Measurements from ENCODE around the gene PRIMA1. TPM values are rescaled to one million over a fixed set of nuclear protein-coding genes. Genes with fewer than 3 reads are reported as not detected.

The PRIMA1 gene
- total RNA-seq, 2 donors from 2014 or later: 10.0 to 20.8 TPM

DNA sequence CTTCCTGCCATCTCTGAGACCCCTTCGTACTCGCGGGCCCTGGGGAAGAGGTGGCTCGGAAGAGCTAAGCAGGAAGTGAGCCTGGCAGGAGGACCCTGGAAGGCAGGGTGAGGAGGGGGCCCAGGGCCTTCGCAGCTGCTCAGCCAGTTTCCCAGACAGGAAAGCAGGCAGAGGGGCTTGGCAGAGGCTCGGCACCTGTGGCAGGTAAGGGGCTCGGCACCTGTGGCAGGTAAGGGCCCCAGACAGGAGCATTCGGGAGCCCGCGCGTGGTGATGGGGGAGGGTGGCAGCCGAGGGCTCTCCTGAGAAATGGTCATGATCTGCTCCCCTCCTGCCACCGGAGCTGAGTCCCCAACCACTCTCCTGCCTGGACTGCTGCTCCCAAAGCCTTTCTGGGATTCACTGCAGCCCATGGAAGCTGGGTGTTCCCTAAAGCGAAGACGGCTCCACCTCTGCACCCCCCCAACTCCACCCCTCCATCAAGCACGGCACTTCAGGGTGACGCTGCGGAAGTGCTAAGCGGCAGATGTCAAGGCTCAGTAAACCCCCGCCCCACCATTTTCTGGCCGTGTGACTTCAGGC lies 63.2 kb downstream of the PRIMA1 start:
- no peak overlapping the region for H3K4me3 Mint-ChIP-seq
- Histone ChIP-seq H3K27ac (ENCODE audit: low read depth, low read length) (no peak overlapping the region), H3K4me3 (ENCODE audit: low read length) (no peak overlapping the region), H3K9me3 (ENCODE audit: control insufficient read depth, low read length) (no peaks in the 10 kb centered on the region), H3K27me3 (ENCODE audit: control insufficient read depth, insufficient read depth, low read length, poor library complexity, severe bottlenecking) (no peaks in the 10 kb centered on the region), H3K4me1 (ENCODE audit: control insufficient read depth, insufficient read depth, low read length) (no peaks in the 10 kb centered on the region), H3K36me3 (ENCODE audit: control insufficient read depth, insufficient read depth, low read length) (peaks cover 3% of the 10 kb centered on the region), H3K9ac (ENCODE audit: extremely low read depth, low read length, poor library complexity, severe bottlenecking) (no peak overlapping the region)
- no peak for DNase-seq
- WGBS, 2 experiments (ENCODE audit: insufficient coverage in 1 of 2, insufficient read length in 1 of 2): 90 to 92% methylated on average over 9 to 21 of the region's 21 CpGs
- no peaks in the 10 kb centered on the region for H3K9me3 Mint-ChIP-seq
- no peak overlapping the region for H3K27ac Mint-ChIP-seq
- TF ChIP-seq, protein P1, sequence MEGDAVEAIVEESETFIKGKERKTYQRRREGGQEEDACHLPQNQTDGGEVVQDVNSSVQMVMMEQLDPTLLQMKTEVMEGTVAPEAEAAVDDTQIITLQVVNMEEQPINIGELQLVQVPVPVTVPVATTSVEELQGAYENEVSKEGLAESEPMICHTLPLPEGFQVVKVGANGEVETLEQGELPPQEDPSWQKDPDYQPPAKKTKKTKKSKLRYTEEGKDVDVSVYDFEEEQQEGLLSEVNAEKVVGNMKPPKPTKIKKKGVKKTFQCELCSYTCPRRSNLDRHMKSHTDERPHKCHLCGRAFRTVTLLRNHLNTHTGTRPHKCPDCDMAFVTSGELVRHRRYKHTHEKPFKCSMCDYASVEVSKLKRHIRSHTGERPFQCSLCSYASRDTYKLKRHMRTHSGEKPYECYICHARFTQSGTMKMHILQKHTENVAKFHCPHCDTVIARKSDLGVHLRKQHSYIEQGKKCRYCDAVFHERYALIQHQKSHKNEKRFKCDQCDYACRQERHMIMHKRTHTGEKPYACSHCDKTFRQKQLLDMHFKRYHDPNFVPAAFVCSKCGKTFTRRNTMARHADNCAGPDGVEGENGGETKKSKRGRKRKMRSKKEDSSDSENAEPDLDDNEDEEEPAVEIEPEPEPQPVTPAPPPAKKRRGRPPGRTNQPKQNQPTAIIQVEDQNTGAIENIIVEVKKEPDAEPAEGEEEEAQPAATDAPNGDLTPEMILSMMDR (conservative IDR thresholded peaks at IDR 0.05): no peak
- no peaks in the 10 kb centered on the region for H3K4me1 Mint-ChIP-seq
- H3K27me3 Mint-ChIP-seq (ENCODE audit: insufficient read depth): no peaks in the 10 kb centered on the region
- peaks cover 45% of the 10 kb centered on the region for H3K36me3 Mint-ChIP-seq (ENCODE audit: low read depth)

DNA sequence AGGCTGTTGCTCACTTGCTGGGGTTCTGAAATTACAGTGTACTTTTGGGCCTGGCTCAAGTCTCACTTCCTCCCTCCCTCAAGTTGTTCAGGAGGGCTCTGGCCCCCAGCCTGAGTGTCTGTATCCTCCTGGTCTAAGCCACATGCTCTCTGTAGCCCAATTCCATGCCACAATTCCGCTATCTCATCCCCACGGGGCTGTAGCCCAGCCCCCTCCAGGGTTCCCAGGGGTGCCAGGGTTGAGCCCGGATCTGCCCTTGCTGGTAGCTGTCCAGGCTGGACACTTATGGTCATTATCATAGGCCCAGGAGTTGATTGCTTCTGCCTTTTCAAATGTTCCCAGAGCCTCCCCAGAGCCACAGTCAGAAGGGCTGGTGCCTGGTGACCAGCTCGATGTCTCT lies 65.3 kb downstream of the PRIMA1 start:
- whole genome bisulfite sequencing, 2 experiments (ENCODE audit: insufficient coverage in 1 of 2, insufficient read length in 1 of 2): 92 to 100% methylated on average over 1 to 4 of the region's 4 CpGs
- H3K4me3 Mint-ChIP-seq: no peak overlapping the region

DNA sequence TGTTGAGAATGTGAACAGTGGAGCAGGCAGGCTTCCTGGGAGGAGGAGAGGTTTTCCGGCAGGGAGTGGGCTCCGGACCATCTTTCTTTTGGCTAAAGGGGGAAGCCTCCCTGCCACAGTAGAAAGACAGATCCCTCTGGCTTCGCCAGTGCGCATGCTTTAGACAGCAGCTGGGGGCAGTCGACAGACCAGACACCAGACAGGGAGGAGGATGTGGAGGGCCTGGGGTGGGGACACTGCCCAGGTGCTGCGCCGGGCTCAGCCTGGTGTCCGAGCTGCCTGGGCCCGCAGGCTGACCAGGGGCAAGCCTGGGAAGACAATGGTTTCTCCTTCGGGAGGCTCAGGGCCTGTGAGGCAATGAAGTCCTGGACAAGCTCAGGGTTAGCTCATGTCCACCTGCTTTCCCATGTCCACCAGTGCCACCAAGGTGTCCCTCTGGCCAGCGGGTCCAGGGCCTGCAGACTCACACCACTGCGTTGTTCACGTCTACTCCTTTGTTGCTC lies 67.3 kb downstream of the PRIMA1 start:
- DNase-seq: peak; percentile 28
- H3K4me1 Mint-ChIP-seq: peaks cover 4% of the 10 kb centered on the region
- H3K4me3 Mint-ChIP-seq: no peak overlapping the region
- H3K4me3 ChIP-seq (ENCODE audit: low read length): no peak overlapping the region
- no peaks in the 10 kb centered on the region for H3K36me3 ChIP-seq (ENCODE audit: control insufficient read depth, insufficient read depth, low read length)
- H3K9me3 ChIP-seq (ENCODE audit: control insufficient read depth, low read length): no peaks in the 10 kb centered on the region
- H3K27ac Mint-ChIP-seq: no peak overlapping the region
- WGBS, 2 experiments (ENCODE audit: insufficient coverage in 1 of 2, insufficient read length in 1 of 2): 93 to 98% methylated on average over 5 to 13 of the region's 13 CpGs
- H3K27me3 ChIP-seq (ENCODE audit: control insufficient read depth, insufficient read depth, low read length, poor library complexity, severe bottlenecking): no peaks in the 10 kb centered on the region
- H3K4me1 ChIP-seq (ENCODE audit: control insufficient read depth, insufficient read depth, low read length): peaks cover 4% of the 10 kb centered on the region
- no peaks in the 10 kb centered on the region for H3K27me3 Mint-ChIP-seq (ENCODE audit: insufficient read depth)
- H3K36me3 Mint-ChIP-seq (ENCODE audit: low read depth): peaks cover 27% of the 10 kb centered on the region
- no peak overlapping the region for H3K27ac ChIP-seq (ENCODE audit: low read depth, low read length)
- TF ChIP-seq, protein P1 (conservative IDR thresholded peaks at IDR 0.05): no peak
- no peak overlapping the region for H3K9ac ChIP-seq (ENCODE audit: extremely low read depth, low read length, poor library complexity, severe bottlenecking)
- no peaks in the 10 kb centered on the region for H3K9me3 Mint-ChIP-seq

More for the DNA sequence above, 65.3 kb downstream of the PRIMA1 start:
- TF ChIP-seq, protein P1 (conservative IDR thresholded peaks at IDR 0.05): no peak
- peaks cover 4% of the 10 kb centered on the region for H3K4me1 Mint-ChIP-seq
- Histone ChIP-seq H3K9ac (ENCODE audit: extremely low read depth, low read length, poor library complexity, severe bottlenecking) (no peak overlapping the region), H3K27ac (ENCODE audit: low read depth, low read length) (no peak overlapping the region), H3K9me3 (ENCODE audit: control insufficient read depth, low read length) (no peaks in the 10 kb centered on the region), H3K4me3 (ENCODE audit: low read length) (no peak overlapping the region), H3K4me1 (ENCODE audit: control insufficient read depth, insufficient read depth, low read length) (no peaks in the 10 kb centered on the region), H3K27me3 (ENCODE audit: control insufficient read depth, insufficient read depth, low read length, poor library complexity, severe bottlenecking) (no peaks in the 10 kb centered on the region), H3K36me3 (ENCODE audit: control insufficient read depth, insufficient read depth, low read length) (peaks cover 3% of the 10 kb centered on the region)
- H3K27me3 Mint-ChIP-seq (ENCODE audit: insufficient read depth): no peaks in the 10 kb centered on the region
- H3K9me3 Mint-ChIP-seq: no peaks in the 10 kb centered on the region
- no peak overlapping the region for H3K27ac Mint-ChIP-seq
- H3K36me3 Mint-ChIP-seq (ENCODE audit: low read depth): peaks cover 28% of the 10 kb centered on the region
- no peak for DNase-seq

Measured in endodermal cell (in vitro differentiated cells).